Activated CD8-positive, alpha-beta memory T cell treated with anti-CD3 and anti-CD28 coated beads, Interleukin-2, amount 50 U/mL, for 4 hours (primary cell): ENCODE measurements around the gene NKIRAS2.

ENCODE experiments used
- DNase-seq: peaks from one replicate; pipeline ENCODE4 v3.0.0-alpha.2; 2020

Gene NKIRAS2

GRCh38 chr17:42027961-42028790 lies 8.3 kb downstream of the NKIRAS2 start:
- no peak for DNase-seq

GRCh38 chr17:42028791-42029127 lies 8.9 kb downstream of the NKIRAS2 start:
- no peak for DNase-seq

DNA sequence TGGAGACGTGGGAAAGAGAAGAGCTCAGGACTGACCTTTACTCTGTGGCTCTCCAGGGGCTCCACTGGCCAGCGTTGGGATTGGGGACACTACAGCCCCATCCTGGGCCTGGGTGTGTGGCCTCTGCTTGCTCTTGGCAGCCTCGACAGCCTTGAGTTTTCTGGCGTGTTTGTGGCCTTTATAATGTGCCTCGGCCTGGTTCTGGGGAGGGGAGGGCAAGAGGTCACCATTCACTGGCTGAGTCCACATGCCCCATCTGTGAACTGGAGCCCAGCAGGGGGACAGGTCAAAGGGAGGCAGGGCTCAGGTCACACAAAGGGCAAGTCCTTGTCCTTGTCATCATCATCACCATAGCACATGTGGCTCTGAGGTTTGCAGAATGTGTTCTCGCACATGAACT lies 11.7 kb downstream of the NKIRAS2 start:
- DNase-seq = no peak

DNA sequence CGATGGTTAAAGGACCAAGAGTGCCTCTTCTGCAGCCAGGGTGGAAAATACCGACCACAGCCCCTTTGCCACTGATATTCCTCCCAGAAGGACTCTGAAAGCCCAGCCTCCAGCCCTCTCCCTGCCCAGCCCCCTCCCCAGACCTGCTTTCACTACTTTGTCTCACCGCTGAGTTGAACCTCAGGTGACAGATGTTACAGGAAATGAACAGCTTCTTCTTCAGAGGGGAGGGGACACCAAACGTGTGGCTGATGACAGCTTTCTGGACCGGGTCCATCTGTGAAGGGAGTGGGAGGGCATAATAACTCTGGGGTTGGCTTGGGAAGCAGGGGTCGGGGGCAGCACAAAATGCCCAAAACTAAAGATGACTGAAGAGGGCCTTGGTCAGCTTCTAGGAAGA lies 14.2 kb downstream of the NKIRAS2 start:
- no peak for DNase-seq

DNA sequence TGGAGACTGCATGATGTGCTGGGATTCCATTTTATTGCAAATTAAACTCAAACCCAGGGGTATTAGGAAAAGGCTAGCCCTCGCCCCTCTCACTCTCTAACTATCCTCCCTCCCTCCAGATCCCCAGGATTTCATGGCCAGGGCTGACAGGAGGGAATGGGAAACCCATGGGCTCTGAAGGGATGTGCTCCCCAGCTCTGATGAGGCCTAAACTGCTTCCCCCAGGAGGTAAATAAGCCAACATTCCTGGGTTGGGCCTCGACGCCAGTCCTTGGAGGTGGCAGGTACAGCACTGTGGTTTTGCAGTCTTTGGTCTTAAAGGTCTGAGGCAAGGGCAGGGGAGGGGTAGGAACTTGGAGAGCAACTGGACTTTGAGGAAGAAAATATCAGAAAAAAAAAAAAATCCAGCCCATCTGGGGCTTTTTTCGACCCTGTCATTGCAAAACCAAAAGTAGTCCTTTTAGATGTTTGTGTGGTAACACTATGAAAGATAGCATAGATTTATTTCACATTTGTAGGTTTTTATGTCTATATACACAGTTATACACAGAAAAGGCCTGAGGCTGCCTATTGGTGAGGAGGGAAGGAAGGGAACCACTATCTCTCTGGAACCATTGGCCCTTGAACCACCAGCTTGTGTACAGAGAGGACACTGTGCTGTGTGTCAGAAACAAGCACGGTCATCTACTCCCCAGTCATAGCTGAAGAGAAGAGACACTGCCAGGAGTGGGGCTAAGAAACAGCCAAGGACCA lies 18.5 kb downstream of the NKIRAS2 start:
- no peak for DNase-seq

DNA sequence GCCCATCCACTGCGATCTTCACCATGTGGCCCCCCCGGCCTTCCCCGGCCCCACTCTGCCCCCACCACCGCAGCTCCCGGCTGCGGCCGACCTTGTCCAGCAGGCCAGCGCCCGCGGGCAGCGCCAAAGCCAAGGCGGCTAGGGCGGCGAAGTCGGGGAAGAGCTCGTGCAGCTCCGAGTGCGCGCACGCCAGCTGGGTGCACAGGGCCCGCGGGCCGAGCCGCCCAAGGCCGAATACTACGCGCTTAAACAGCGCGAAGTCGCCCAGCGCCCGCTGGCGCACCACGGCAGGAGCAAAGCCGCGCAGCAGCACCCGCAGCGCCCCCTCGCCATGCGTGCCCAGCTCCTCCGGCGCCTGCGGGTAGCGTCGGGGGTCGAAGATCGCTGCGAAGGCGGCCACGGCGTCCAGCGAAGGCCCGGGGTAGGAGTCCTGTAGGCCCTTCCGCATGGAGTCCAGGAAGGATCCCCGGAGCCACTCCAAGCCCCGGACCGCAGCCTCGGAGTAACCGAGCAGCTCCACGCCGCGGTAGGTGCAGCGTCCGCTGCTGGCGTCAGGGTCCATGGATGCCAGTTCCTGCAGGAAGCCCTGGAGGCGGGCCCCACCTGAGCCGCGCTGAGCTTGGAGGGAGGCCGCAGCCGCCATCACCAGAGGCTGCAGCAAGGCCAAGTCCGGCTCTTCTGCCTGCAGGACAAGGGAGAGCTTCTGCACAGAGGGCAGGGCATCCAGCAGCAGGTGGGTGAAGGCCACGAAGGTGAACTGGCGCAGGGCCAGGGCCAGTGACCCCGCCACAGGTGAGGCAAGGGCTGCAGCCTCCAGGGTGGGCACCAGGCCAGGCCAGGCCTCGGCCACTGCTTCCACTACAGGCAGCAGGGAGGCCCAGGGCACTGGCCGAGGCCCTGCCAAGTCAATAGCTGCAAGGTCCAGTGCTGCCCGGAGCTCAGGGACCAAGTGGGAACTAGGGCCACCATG lies 20.2 kb downstream of the NKIRAS2 start:
- DNase-seq = no peak

DNA sequence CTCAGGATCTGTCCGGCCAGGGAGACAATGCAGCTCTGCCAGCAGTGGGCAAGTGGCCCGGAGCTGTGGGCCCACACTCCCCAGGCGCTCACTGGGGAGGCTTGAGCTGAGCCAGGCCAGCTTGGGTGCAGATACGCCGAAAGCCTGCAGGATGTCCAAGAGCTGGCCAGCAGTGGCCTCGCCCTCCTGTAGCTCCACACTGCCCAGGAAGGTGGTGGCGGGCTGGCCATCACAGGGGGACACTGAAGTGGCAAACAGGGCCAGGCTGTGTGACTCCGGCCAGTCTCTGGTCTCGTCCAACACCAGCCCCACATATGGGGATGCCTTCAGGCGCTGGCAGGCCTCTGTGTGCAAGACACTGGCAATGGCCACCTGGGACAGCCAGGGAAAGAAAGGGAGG lies 20.9 kb downstream of the NKIRAS2 start:
- no peak for DNase-seq

GRCh38 chr17:42041619-42042018 lies 21.7 kb downstream of the NKIRAS2 start:
- DNase-seq = no peak

DNA sequence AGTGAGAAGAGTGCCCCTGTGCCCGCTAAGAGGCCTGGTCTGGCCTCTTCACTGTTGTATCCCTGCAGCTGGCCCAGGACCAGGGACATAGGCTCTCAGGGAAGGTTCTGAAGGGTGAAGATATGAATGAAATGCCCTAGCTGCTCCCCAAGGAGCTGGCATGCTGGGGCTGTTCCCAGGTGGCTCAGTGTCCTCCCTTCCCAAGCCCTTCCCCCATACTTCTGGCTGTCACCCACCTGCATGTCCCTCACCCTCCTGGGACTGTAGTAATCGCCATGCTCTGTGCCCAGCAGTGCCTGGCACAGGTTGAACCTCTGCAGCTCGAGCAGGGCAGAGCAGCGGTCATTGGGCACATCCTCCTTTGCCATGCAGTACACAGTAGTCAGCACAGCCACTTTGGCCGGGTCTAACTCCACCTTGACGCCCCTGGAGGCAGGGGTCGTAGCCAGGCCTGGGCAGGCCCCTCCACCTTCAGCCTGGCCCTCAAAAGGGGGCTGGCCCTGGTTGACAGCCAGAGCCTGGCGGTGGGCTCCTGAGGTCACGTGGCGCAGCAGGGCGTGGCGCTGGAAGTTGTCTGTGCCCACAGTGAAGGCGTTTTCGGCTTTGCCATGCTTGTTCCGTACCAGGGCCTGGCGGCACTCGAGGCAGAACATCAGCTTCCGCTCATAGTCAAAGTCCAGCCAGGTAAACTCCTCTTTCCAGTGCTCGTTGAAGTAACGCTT lies 22.9 kb downstream of the NKIRAS2 start:
- no peak for DNase-seq

GRCh38 chr17:42045719-42046118 lies 25.8 kb downstream of the NKIRAS2 start:
- no peak for DNase-seq

GRCh38 chr17:42047343-42047742 lies 27.5 kb downstream of the NKIRAS2 start:
- DNase-seq = no peak

GRCh38 chr17:42049834-42050392 lies 30.0 kb downstream of the NKIRAS2 start:
- no peak for DNase-seq

- peak; percentile 62 for DNase-seq
Measured at GRCh38 chr17:42050393-42051012, 30.6 kb downstream of the NKIRAS2 start, which contains the start of gene C17orf113. C17orf113 (minus strand) TSS chr17:42050601; CDS start chr17:42043376, 7,225 bp downstream.

GRCh38 chr17:42051013-42051400 lies 31.1 kb downstream of the NKIRAS2 start:
- no peak for DNase-seq

DNA sequence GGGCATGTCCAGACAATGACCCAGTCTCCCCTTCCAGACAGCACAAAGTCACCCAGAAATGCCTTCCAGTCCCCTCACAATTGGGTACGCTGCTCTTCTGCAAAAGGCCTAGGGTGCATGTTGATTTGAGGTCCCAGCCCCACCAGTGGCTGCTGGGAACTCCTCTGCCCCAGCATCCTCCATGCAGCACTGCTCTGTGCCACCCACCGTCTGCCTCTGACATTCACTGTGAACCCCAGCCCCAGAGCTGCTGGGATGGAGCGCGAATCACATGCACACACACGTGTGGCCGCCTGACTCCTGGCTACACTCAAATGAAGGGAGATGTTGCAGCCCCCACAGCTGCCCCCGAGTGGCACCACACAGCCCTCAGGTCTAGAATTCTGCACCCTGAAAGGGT lies 31.8 kb downstream of the NKIRAS2 start:
- DNase-seq = no peak

GRCh38 chr17:42052346-42052877 lies 32.5 kb downstream of the NKIRAS2 start:
- no peak for DNase-seq

GRCh38 chr17:42053731-42054500 lies 34.0 kb downstream of the NKIRAS2 start:
- no peak for DNase-seq

DNA sequence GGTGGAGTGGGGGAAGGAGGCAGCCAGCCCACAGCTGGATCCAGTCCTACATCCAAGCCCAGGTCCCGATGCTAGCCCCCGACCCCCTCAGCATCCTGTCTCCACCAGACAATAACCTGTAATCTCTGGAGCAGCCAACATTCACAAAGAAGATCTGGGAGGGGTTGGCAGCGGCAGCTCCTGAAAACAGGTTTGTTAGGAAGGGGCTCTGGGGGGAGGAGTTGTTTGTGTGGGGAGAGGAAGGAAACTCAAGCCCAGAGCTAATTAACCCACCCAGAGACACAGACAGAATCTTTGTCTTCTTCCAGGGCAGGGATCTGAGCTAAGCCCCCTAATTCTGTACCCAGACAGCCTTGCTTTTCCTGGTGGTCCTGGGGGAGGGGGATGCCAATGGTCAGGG lies 35.1 kb downstream of the NKIRAS2 start:
- DNase-seq = no peak

DNA sequence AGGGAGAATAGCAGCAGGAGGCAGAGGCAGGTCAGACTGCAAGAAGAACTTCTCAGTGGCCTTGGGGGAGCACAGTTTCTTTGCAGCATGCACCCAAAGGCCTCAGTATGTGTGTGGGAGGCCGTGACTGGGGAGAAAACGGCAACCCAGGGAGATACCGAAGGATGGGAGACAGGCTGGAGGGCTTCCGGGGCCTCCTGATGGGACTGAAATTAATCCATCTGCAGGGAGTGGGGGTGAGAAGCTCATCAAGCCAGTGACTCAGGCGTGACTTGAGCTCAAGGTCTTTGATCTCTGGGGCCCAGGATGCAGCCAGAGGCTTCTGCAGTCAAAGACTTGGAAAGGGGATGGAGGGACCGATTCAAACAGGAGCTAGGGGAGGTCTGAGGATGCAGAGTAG lies 35.6 kb downstream of the NKIRAS2 start:
- no peak for DNase-seq

DNA sequence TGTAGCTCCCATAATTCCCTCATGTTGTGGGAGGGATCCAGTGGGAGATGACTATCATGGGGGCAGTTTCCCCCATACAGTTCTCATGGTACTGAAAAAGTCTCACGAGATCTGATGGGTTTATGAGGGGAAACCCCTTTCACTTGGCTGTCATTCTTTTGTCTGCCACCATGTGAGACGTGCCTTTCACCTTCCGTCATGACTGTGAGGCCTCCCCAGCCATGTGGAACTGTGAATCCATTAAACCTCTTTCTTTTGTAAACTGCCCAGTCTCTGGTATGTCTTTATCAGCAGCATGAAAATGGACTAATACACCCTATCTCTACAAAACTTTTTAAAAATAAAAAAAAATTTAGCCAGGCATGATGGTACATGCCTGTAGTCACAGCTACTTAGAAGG lies 36.7 kb downstream of the NKIRAS2 start:
- no peak for DNase-seq

- no peak for DNase-seq
Measured at GRCh38 chr17:42058063-42058462, 38.2 kb downstream of the NKIRAS2 start.
